Measurements from ENCODE around the gene DHRS2.
"Not testable (repeated sequence)": the region's sequence is repeated elsewhere in the genome, so short reads cannot be mapped to it uniquely, and the experiment has no call there.

DHRS2 gene

GRCh38 chr14:23634698-23635412, 1.3 kb upstream of the DHRS2 start:
- not testable (repeated sequence) for DNase-seq

GRCh38 chr14:23637312-23637654, 1.1 kb downstream of the DHRS2 start:
- not testable (repeated sequence) for DNase-seq

GRCh38 chr14:23637655-23638413, 1.7 kb downstream of the DHRS2 start:
- DNase-seq, result not testable (repeated sequence)

- DNase-seq, result no peak
Measured at GRCh38 chr14:23638414-23639047, 2.4 kb downstream of the DHRS2 start.

- DNase-seq, result no peak
Measured at GRCh38 chr14:23639048-23639890, 3.1 kb downstream of the DHRS2 start.

GRCh38 chr14:23639891-23640523, 3.8 kb downstream of the DHRS2 start:
- no peak for DNase-seq

GRCh38 chr14:23640524-23641141, 4.5 kb downstream of the DHRS2 start:
- peak in 1 of 2 experiments; percentile 12 for DNase-seq

- DNase-seq, result no peak
Measured at GRCh38 chr14:23641180-23641914, 5.2 kb downstream of the DHRS2 start.

- DNase-seq, result no peak
Measured at GRCh38 chr14:23641915-23642588, 5.9 kb downstream of the DHRS2 start.

GRCh38 chr14:23643533-23644194, 7.5 kb downstream of the DHRS2 start:
- DNase-seq, result no peak

GRCh38 chr14:23644195-23644918, 8.2 kb downstream of the DHRS2 start:
- DNase-seq, result no peak

GRCh38 chr14:23644919-23645336, 8.8 kb downstream of the DHRS2 start:
- no peak for DNase-seq

GRCh38 chr14:23645504-23645811, 9.3 kb downstream of the DHRS2 start:
- DNase-seq, result no peak

GRCh38 chr14:23645812-23646647, 9.9 kb downstream of the DHRS2 start:
- DNase-seq, result no peak

GRCh38 chr14:23646648-23647549, 10.7 kb downstream of the DHRS2 start:
- DNase-seq, result no peak

GRCh38 chr14:23647619-23648018, 11.5 kb downstream of the DHRS2 start:
- no peak for DNase-seq

GRCh38 chr14:23648764-23649460, 12.7 kb downstream of the DHRS2 start:
- no peak for DNase-seq

All from NCI-H187 (cell line).